Transverse colon (tissue), 4 donors: ENCODE results near the gene KRT23. TPM values are rescaled to one million over a fixed set of nuclear protein-coding genes. Genes with fewer than 3 reads are reported as not detected.

Experiments used
- DNase-seq: peaks from one replicate; pipeline ENCODE4 v3.0.0-alpha.2; 2019
- H3K27ac ChIP-seq, 4 donors: fragments of 200-600 bp; sonication (generic); 2 replicates each; pipeline ENCODE4 v1.5.1; 2016 to 2018; ENCODE audit warnings: inconsistent platforms in 4 of 4
- H3K27me3 ChIP-seq: fragments of 200-600 bp; sonication (generic); 2 replicates; pipeline ENCODE4 v1.5.1; 2017; ENCODE audit warnings: inconsistent platforms
- H3K36me3 ChIP-seq, 4 donors: fragments of 200-600 bp; sonication (generic); 2 replicates each; pipeline ENCODE4 v1.5.1; 2017 to 2019; ENCODE audit warnings: inconsistent platforms in 4 of 4
- H3K4me1 ChIP-seq, 4 donors: fragments of 200-600 bp; sonication (generic); 2 replicates each; pipeline ENCODE4 v1.5.1; 2017 to 2020; ENCODE audit warnings: inconsistent platforms in 4 of 4
- H3K4me3 ChIP-seq, 4 donors: fragments of 200-600 bp; sonication (generic); 1 replicate in 1 of 4; 2 replicates in 3 of 4; pipeline versions ENCODE4 v1.5.1 to v1.6.1; 2017 to 2019; ENCODE audit warnings: inconsistent platforms in 4 of 4
- H3K9me3 ChIP-seq, 2 donors: fragments of 200-600 bp; sonication (generic); 2 replicates each; pipeline ENCODE4 v1.5.1; 2017 to 2019; ENCODE audit warnings: inconsistent platforms in 2 of 2
- EP300 ChIP-seq: sonication (generic); formaldehyde crosslinking; IDR thresholded peaks from one replicate; pipeline ENCODE4 v1.6.1; 2017; ENCODE audit warnings: antibody characterized with exemption, low read depth
- POLR2A ChIP-seq: fragments of 450-650 bp; IDR thresholded peaks from one replicate; pipeline ENCODE4 v1.6.1; 2016; ENCODE audit warnings: antibody characterized with exemption, mild to moderate bottlenecking, moderate library complexity
- POLR2AphosphoS5 ChIP-seq, 3 donors: sonication (generic); formaldehyde crosslinking; IDR thresholded peaks; one replicate each; pipeline ENCODE4 v1.6.1; 2016; ENCODE audit warnings: antibody characterized with exemption in 3 of 3
- WGBS, 2 donors: methylation state at CpG; one replicate each; pipeline ENCODE4 v1.1.5; 2018; ENCODE audit warnings: low coverage in 1 of 2; 5-methylcytosine and 5-hydroxymethylcytosine counted together
- in situ Hi-C, 4 donors: fragments of 200-750 bp; cut with MboI; loops; one replicate each; pipeline versions ENCODE4 v1.15.0 to v1.15.1; 2017; ENCODE audit warnings: low sequenced_read_pairs in 3 of 4, low pct_ligation_motif_present in 1 of 4, low pct_unique_long_range_greater_than_20kb in 1 of 4
- intact Hi-C: fragments of 100-400 bp; cut with DNase I; formaldehyde crosslinking; loops from one replicate; pipeline ENCODE4 v1.15.1; 2023; ENCODE audit warnings: low total_unique reads
- total RNA-seq, 4 donors: library from RNA; depleted of rRNA; stranded (reverse); fragments of >200 nt; gene quantifications; one replicate each; pipeline ENCODE4 v1.1.0, GENCODE V29; 2016
- TF ChIP-seq, protein P1 (sequence below), 5 experiments: fragments of 200-600 bp in 3 of 5; fragments of 450-650 bp in 2 of 5; sonication (generic) in 3 of 5; IDR thresholded peaks; 1 replicate in 2 of 5; 2 replicates in 3 of 5; pipeline ENCODE4 v1.5.1; 2016 to 2017; ENCODE audit warnings: antibody characterized with exemption in 5 of 5, inconsistent platforms in 3 of 5, mild to moderate bottlenecking in 2 of 5, moderate library complexity in 1 of 5

Gene KRT23
- total RNA-seq, 4 donors from 2014 or later, result 1.1 to 2.5 TPM; not detected in 2

DNA sequence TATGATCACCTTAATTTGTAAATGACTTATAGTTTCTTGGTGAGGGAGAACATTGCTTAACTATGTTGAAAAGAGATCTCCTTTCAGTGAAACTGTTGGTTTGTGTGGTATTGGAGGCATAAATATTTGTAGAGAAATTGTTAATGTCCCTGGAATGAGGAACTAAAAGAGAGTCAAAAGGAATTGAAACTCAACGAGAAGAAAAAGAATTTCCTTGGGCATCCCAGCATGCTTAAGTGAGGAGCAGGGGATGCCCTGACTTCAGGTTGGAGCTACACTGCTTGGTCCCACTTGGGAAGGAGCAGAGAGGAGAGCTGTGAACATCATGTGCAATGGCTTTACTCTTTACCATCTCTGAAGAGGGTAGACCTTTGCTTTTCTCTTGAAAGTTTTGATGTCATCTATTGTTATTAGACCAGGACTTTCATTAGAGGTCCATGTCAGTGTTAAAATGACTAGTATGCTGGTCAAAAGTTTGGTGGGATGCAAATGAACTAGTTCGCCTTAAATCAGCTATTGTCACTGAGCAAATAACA is 21.7 kb downstream of the KRT23 start:
- H3K36me3 ChIP-seq, result no peaks in the 10 kb centered on the region
- H3K27ac ChIP-seq, result no peak overlapping the region
- in situ Hi-C loops, result loop anchor here in 3 of 4 donors (10.0 to 25.0 kb wide), 3 partner anchors 409 to 722 kb away; partner anchors contain the start of gene KRT19 (in 1 of the 3)
- no peaks in the 10 kb centered on the region for H3K27me3 ChIP-seq
- H3K9me3 ChIP-seq, result no peaks in the 10 kb centered on the region
- DNase-seq, result no peak
- H3K4me1 ChIP-seq, result peaks cover 0 to 2% (median 0%) of the 10 kb centered on the region in 4 donors
- intact Hi-C loops, result loop anchor here (10.0 kb wide), 1 partner anchor 719 kb away; no protein-coding TSS in a partner anchor
- H3K4me3 ChIP-seq, result no peak overlapping the region
- TF ChIP-seq EP300, result no peak
- TF ChIP-seq POLR2AphosphoS5 (IDR thresholded peaks at IDR 0.05), result no peak
- TF ChIP-seq POLR2A, result no peak
- TF ChIP-seq, protein P1, sequence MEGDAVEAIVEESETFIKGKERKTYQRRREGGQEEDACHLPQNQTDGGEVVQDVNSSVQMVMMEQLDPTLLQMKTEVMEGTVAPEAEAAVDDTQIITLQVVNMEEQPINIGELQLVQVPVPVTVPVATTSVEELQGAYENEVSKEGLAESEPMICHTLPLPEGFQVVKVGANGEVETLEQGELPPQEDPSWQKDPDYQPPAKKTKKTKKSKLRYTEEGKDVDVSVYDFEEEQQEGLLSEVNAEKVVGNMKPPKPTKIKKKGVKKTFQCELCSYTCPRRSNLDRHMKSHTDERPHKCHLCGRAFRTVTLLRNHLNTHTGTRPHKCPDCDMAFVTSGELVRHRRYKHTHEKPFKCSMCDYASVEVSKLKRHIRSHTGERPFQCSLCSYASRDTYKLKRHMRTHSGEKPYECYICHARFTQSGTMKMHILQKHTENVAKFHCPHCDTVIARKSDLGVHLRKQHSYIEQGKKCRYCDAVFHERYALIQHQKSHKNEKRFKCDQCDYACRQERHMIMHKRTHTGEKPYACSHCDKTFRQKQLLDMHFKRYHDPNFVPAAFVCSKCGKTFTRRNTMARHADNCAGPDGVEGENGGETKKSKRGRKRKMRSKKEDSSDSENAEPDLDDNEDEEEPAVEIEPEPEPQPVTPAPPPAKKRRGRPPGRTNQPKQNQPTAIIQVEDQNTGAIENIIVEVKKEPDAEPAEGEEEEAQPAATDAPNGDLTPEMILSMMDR (IDR thresholded peaks at IDR 0.05), result no peak
- 60 to 65% methylated on average over 2 of the region's 2 CpGs for WGBS, 2 donors

DNA sequence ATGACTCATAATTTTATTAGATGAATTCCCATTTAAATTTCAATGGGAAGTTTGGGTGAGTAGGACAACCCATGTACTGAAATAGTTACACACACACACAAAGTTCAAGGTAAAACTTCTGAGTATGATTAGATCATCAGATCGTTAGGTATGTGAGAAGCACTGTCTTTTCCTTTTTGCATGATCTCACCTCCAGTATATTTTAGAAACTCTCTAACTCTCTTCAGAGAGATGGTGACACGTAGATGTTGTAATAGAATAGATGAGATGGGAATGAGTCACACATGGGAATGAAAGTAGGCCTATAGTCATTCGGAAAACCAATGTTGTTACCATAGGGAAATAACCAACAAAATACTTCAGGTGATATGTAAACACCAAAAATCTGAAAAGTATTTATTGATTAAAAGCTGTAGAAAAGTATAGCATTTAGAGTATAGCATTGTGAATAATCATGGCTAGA is 22.2 kb downstream of the KRT23 start:
- WGBS, 2 donors, result 50 to 51% methylated on average over 3 of the region's 3 CpGs
- intact Hi-C loops, result loop anchor here (10.0 kb wide), 1 partner anchor 720 kb away; no protein-coding TSS in a partner anchor
- no peaks in the 10 kb centered on the region for H3K9me3 ChIP-seq
- no peaks in the 10 kb centered on the region for H3K36me3 ChIP-seq
- in situ Hi-C loops, result loop anchor here in 3 of 4 donors (10.0 to 25.0 kb wide), 3 partner anchors 410 to 722 kb away; partner anchors contain the start of gene KRT19 (in 1 of the 3)
- no peak for DNase-seq
- H3K27ac ChIP-seq, result no peak overlapping the region
- H3K27me3 ChIP-seq, result no peaks in the 10 kb centered on the region
- peaks cover 0 to 7% (median under 1%) of the 10 kb centered on the region in 4 donors for H3K4me1 ChIP-seq
- TF ChIP-seq, protein P1 (IDR thresholded peaks at IDR 0.05), result no peak
- TF ChIP-seq POLR2A (no peak), POLR2AphosphoS5 (IDR thresholded peaks at IDR 0.05) (no peak), EP300 (no peak)
- H3K4me3 ChIP-seq, result no peak overlapping the region

DNA sequence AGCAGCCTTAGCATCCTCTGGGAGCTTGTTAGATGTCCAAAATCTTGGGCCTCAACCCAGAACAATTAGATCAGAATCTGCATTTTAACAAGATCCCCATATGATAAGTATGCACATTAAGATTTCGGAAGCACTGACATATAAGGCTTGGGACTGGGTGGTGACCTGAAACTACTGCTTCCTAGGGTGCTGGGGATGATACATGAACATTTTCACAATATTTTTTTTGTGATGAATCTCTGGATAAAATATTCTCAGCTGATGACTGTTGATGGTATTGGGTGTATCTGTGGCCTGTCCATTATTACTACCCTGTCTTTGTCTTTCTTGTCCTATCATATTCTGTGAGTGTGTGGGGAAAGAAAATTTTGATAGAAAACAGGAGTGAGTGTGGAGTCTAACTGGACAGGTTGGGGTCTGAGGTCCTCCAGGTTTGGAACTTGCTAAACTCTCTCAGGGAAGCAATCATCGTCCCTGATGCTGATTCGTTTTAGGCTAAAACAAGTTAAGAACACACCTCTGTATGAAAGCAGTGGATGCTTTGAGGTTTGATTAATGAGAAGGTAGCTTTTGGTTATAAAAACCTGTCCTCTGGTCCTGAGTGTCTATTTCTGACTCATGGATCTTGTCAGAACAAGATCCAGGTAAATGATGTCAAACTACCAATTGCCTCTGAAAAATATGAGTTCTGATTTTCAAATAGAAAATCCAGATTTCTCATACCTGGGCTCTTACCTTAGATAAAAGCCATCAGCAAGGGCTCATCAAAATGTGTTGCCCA is 23.2 kb downstream of the KRT23 start:
- Histone ChIP-seq H3K27me3 (no peaks in the 10 kb centered on the region), H3K36me3 (no peaks in the 10 kb centered on the region), H3K4me3 (no peak overlapping the region), H3K4me1 (peaks cover 6 to 17% (median 8%) of the 10 kb centered on the region in 4 donors), H3K27ac (no peak overlapping the region), H3K9me3 (no peaks in the 10 kb centered on the region)
- 67 to 88% methylated on average over 2 to 3 of the region's 3 CpGs for WGBS, 2 donors
- TF ChIP-seq POLR2AphosphoS5 (IDR thresholded peaks at IDR 0.05) (no peak), POLR2A (no peak), EP300 (no peak)
- TF ChIP-seq, protein P1 (IDR thresholded peaks at IDR 0.05), result no peak
- in situ Hi-C loops (loop anchor here in 3 of 4 donors (10.0 to 25.0 kb wide), 3 partner anchors 411 to 723 kb away; partner anchors contain the start of gene KRT19 (in 1 of the 3)), intact Hi-C loops (loop anchor here (10.0 kb wide), 1 partner anchor 721 kb away; no protein-coding TSS in a partner anchor)
- DNase-seq, result no peak
